Inferior parietal cortex (tissue), 1 donor: Measurements from ENCODE around the gene INSR.
"Not testable (repeated sequence)": the region's sequence is repeated elsewhere in the genome, so short reads cannot be mapped to it uniquely, and the experiment has no call there.

Experiments used
- DNase-seq: peaks from one replicate; pipeline ENCODE4 v3.0.0-alpha.2; 2016; ENCODE audit errors: extremely low spot score

INSR gene

DNA sequence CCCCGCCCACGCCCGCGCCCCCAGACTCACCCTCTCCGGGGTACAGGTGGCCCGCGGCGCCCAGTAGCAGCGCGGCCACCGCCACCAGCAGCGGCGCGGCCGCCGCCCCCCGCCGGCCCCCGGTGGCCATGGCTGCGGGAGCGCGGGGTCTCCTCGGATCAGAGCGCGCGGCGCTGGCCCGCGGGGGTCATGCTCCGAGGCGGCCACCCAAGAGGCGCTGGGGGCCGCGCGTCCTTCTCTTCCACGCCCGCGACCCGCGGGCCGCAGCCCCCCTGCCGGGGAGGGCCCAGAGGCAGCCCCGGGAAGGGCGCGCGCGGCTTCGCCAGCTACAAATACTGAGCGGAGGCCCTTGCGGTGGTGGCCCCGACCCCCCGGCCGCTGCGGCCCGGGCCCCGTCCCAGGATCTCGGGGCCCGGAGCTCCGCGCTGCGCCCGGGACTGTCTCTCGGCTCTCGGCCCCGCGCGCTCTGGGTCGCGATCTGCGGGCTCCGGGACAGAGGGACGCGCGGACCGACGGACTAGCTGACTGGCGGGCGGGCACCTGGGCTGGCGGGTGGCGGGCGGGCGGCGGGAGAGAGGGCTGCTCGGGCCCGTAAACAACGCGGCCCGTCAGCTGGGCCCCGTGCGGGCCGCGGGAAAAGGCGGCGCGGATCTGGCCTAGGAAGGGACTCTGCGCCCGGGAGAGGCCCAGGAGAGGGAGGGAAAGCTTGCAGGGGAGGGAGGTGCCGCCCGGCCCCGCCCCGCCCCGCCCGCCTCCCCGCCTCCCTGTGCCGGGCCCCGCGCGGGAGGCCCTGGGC lies at the start of gene INSR:
Gene INSR (minus strand): TSS at position 653 of the 796 bp plus-strand sequence. CDS start 523 bp downstream, at position 130.
- peak; percentile 86 for DNase-seq

DNA sequence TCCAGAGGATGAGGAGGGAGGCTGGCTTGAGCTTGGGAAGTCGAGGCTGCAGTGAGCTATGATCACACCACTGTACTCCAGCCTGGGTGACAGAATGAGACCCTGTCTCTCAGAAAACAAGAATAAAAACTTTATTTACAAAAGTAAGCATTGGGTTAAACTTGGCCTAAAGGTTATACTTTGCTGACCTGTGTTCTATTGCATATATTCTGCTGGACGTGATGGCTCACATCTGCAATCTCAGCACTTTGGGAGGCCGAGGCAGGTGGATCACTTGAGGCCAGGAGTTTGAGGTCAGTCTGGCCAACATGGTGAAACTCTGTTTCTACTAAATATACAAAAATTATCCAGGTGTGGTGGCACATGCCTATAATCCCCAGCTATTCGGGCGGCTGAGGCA lies 47.9 kb upstream of the INSR start:
- DNase-seq, result no peak

DNA sequence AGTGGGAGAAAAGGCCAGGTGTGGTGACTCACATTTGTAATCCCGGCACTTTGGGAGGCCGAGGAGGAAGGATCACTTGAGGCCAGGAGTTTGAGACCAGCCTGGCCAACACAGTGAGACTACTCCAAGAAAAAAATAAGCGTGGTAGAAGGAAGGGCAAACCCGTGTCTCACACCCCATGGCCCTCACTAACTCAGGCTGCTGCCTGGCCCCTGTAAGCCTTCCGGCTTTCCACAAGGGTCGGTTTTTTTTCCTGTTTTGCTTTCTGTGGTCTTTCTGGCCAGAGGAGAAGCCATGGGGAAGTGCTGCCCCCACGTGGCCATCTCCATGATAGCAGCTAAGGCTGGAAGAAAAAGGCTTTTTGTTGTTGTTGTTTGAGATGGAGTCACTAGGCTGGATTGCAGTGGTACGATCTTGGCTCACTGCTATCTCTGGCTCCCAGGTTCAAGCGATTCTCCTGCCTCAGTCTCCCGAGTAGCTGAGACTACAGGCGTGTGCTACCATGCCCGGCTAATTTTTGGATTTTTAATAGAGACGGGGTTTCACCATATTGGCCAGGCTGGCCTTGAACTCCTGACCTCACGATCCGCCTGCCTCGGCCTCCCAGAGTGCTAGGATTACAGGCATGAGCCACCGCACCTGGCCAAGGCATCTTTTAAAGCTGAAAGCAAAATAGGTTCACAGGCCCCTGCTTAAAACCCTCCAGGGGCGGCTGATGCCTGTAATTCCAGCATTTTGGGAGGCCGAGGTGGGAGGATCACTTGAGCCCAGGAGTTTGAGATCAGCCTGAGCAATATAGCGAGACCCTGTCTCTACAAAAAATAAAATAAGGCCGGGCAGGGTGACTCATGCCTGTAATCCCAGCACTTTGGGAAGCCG lies 47.0 kb upstream of the INSR start:
- DNase-seq, result peak; percentile 92

DNA sequence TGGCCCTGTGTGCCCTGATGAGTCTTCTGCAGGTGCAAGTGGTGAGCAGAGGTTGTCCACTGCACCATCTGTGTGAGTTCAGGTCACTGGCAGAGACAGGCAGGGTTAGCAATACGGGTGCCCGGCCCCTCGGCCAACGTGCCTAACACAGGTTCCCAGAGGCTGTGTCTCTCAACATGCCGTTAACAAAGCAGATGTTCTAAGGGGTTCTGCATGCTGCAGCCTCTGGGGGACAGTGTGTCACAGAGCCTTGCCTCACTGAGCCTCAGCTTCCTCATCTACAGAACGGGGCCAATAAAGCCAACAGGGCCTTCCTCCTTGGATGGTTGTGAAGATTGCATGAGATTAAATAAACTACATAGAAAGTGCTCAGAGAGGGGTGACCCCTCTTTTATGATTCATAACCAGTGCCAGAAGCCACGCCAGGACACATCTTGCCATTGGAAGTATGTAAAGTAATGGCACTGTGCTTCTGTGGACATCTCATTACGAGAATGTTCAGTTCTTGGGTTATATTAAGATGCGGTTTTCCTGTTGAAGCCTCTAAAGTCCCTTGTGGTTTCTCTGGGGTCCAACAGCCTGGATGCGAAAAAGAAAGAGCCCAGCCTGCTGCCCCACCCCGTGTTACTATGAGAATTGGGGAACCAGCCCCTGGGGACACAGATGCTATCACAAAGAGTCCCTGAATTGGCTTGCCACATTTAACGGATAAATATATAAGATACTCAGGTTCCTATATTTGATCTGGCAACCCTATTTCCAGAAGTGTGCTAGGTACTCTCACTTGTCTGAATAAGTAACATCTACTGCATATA lies 43.4 kb upstream of the INSR start:
- no peak for DNase-seq

DNA sequence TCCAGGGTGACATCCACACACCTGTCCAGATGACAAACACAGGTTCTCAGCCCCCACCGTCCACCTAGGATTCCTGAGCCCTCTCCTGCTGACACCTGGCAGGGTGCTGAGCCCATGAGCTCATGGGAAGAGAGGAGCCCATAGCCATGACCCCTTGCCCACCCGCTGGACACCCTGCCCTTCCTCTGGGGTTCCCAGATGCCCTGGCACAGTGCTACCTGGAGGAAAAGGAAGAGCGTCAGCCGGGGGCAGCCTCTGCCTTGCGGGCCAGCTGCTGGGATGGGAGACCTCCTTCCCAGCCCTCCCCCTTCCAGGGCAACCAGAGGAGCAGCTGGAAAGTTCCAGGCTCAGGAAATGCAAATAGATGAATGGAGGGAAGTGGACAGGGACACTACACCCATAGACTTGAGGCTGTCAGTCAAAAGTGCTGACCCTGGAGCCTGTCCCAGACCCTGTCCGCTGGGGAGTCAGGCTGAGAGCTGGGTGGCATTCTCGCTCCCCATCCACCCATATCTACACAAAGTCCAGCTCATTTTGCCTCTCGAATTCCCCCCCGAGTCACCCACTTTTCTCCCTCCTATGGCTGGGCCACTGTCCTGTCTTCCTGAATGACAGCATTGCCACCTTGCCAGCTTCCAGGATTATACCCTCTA lies 42.2 kb upstream of the INSR start:
- DNase-seq, result no peak

DNA sequence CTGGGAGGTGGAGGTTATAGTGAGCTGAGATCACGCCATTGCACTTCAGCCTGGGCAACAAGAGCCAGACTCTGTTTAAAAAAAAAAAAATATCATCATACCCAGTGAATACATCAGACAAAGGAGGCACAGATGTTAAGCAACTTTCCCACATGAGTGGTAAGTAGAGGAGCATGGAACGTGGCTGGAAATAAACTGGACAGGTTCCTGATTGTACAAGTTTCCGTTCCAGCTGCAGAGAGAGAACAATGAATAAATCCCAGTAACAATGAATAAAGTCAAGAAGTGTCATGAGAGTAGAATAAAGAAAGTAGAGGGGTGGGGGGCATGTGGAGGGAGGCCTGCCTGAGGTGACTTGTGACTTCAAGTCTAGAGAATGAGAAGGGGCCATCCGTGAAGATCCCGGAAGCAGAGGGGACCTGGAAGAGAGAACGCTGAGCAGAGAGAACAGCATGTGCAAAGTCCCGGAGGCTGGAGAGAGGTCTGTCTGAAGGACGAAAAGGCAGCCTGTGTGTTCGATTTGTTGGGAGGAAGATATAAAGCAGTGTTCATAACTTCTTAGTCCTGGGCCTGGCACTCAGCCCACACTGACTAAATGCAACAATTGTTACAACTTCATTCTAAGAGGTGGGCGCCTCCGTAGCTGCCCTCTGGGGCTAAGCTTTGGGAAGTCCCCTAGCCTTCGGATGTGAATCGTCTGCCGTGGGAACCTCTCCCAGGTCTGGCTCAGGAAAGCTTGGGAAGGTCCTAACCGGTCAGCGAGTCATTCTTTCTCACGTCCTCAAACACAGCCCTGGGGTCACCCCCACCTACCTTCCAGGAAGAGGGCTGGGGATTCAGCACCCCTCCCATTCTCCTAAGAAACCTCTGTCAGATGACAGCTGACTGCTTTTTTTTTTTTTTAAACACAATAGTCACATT lies 39.2 kb upstream of the INSR start:
- DNase-seq, result no peak

DNA sequence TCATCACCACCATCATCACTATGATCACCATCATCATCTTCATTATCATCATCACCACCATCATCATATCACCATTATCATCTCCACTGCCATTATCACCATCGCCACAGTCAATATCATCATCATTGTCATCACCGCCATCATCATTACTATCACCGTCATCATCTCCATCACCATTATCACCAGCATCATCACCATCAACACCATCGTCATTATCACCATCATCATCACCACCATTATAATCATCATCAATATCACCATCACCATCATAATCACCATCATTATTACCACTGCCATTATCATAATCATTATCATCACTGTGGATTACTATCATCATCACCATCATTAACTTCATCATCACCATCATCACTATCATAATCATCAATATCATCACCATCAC lies 37.2 kb upstream of the INSR start:
- DNase-seq, result no peak

DNA sequence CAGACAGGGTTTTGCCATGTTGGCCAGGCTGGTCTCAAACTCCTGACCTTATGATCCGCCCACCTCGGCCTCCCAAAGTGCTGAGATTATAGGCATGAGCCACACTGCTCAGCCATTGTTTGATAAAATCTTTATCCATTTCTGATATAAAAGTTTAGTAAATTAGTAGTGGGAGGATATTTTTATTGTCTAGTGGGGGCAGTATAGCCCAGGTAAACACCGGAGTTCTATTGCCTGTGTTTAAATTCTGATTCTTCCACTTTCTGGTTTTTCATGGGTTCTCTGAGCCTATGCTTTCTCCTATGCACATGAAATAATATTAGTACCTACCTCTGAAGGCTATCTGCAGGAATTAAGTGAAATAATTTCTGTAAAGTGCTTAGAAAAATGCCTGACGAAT lies 34.4 kb upstream of the INSR start:
- DNase-seq, result no peak

DNA sequence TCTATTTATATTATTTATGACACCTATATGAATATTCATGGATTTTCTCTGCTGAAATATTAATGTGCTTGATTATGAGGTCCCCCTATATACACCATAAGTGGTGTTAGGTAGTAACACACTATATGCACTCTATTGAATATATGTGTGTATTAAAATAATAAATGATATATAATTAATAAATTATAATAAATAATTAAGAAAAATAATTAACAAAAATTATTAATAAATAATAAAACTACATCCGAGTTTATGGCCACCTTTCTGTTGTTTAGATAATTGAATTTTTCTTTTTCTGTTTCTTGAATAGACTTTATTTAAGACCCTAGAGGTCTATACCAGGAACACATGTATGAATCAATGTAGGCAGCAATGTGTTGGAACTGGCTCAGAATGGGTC lies 33.6 kb upstream of the INSR start:
- no peak for DNase-seq

DNA sequence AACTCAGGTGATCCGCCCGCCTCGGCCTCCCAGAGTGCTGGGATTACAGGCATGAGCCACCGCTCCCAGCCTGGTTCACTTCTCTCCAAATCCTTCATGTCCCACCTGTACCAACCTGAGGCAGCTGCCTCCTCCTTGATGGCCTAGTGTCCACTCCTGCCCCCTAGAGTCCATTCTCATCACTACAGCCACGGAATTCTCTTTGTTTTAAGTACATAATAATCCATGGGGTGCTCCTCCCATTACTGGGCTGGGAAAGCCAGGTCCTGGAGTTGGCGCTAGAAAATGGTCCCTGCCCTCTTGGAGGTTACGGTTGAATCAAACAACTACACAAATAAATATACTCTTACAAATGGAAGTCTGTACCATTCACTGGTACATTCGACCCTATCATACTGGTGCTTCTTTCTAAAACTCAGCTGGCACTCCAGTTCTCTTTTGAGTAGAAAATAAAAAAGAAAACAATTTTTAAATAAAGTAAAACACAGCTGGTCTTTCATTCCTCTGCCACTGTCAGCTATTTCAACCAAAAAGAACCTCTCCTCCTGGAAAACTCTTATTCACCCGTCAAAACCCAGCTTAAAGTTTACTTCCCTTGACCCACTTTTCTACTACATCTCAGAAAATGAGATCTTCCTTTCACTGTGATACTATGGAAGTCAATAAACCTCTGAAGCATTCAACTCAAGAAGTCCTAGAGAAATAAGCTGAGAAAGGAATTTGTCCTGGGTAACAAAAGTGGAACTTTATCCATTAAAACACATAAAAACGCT lies 32.1 kb upstream of the INSR start:
- no peak for DNase-seq

DNA sequence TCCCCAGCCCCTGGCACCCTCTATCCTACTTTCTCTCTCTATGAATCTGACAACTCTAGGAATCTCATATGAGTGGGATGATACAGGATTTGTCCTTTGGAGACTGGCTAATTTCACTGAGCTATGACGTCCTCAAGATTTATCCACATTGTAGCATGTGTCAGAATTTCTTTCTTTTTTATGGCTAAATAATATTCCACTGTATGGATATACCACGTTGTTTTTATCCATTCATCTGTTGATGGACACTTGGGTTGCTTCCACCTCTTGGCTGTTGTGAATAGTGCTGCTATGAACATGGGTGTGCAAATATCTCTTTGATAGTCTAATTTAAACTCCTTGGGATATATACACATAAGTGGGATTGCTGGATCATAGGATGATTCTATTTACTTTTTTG lies 24.0 kb upstream of the INSR start:
- no peak for DNase-seq

DNA sequence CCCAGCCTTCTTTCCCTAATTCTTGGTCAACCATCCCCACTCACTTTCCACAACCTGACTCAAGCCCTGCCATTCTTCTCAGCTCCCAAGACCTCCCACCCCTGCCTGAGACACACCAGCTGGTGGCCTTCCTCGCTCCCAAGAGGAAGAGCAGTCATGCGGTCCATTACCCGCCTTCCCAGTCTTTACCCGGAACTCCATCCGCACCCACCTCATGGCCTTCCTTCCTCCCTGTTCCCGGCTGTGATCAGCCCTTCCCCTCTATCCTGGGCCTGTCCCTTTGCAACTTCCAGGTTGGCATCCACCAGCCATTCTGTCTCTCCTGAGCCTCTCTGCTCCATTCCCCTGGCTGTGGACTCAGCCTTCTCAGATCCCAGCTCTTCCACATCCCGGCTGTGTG lies 18.6 kb upstream of the INSR start:
- DNase-seq, result no peak

DNA sequence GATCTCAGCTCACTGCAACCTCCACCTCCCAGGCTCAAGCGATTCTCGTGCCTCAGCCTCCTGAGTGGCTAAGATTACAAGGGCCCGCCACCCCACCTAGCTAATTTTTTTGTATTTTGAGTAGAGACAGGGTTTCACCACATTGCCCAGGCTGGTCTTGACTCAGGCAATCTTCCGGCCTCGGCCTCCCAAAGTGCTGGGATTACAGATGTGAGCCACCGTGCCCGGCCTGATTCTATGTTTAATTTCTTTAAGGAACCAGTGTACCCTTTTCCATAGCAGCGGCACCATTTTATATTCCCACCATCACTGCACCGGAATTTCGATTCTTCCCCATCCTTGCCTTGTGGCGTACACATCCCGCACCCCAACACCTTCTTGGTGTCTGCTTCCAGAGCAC lies 17.7 kb upstream of the INSR start:
- no peak for DNase-seq

DNA sequence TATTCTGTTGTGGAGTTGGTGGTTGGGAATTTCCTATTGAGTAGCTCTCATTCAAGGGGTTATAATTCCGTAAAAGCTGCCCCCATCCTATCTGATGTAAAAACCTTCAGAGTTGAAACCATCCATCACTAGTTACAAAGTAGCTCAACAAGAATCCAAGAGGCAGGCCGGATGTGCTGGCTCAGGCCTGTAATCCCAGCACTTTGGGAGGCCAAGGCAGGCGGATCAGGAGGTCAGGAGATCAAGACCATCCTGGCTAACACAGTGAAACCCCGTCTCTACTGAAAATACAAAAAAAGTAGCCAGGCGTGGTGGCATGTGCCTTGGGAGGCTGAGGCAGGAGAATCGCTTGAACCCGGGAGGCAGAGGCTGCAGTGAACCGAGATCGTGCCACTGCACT lies 14.1 kb upstream of the INSR start:
- DNase-seq, result not testable (repeated sequence)

DNA sequence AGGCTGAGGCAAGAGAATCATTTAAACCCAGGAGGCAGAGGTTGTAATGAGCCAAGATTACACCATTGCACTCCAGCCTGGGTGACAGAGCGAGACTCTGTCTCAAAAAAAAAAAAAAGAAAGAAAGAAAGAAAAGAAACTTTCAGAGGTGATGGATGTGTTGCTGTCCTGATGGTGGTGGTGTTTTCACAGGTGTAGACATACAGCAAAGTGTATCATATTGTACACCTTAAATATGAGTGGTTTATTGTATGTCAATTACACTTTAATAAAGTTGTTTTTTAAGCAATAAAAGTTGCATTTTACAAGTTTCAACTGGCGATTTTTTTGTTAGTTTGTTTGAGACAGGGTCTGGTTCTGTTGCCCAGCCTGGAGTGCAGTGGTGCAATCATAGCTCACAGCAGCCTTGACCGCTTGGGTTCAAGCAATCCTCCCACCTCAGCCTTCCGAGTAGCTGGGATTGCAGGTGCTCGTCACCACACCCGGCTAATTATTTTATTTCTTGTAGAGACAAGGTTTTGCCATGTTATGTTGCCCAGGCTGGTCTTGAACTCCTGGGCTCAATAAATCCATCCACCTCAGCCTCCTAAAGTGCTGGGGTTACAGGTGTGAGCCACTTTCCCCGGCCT lies 13.5 kb upstream of the INSR start:
- no peak for DNase-seq

DNA sequence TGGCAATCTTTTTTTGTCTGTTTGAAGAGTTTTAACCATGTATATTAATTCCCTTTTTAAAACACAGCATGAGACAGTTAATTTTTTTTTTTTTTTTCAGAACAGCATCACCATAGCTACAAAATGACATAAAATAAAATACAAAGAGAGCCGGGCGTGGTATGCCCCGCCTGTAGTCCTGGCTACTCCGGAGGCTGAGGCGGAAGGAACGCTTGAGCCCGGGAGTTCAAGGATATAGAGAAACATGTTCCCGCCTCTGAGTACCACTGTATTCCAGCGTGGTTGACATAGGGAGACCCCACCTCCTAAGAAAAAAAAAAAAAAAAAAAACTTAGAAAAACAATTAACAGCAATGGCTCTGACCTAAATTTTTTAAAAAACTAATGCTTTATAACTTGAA lies 10.0 kb upstream of the INSR start:
- no peak for DNase-seq

DNA sequence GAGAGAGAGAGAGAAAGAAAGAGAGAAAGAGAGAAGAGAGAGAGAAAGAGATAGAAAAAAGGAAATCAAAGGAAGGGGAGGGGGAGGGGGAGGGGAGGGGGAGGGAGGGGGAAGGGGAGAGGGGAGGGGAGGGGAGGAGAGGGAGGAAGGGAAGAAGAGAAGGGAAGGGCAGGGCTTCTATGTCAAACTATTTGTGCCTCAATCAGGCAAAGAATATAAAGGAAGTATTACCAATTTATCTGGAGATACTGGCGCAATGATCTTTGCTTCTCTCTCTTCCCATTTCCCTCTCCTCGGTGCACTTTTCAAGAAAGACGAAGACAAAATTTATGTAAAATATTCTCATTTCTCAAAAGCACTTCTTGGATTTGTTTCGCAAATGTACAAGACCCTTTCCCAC lies 9.3 kb upstream of the INSR start:
- DNase-seq, result no peak

DNA sequence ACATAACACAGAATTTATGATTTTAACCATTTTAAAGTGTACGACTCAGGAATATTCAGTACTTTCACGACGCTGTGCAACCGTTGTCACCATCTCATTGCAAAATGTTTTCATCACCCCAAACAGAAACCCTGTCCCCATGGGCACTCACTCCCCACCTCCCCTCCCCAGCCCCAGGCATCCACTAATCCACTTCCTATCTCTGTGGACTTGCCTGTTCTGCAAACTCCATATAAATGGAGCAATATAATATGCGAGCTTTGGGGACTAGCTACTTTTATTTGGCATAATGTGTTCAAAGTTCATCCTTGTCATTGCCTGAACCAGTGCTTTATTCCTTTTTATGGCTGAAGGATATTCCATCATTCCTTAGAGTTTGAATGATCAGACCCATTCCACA lies 7.3 kb upstream of the INSR start:
- no peak for DNase-seq

DNA sequence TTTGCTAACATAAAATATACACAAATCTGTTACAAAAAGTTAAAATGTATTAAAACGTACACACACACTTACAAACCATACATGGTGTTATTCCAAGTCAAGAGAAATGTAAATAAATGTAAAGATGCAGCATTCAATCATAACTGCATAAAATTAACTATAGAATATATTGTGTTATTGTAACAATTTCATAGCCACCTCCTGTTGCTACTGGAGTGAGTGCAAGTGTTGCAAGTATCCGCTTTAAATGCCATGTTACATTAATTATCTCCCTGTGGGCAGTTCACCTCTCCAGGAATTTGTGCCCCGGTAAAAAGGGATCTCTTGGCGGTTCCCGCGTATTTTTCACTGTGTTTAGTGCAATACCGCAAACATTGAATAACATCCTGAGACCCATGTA lies 3.5 kb upstream of the INSR start:
- no peak for DNase-seq
